Measurements from ENCODE around the gene DISC1.

DNA sequence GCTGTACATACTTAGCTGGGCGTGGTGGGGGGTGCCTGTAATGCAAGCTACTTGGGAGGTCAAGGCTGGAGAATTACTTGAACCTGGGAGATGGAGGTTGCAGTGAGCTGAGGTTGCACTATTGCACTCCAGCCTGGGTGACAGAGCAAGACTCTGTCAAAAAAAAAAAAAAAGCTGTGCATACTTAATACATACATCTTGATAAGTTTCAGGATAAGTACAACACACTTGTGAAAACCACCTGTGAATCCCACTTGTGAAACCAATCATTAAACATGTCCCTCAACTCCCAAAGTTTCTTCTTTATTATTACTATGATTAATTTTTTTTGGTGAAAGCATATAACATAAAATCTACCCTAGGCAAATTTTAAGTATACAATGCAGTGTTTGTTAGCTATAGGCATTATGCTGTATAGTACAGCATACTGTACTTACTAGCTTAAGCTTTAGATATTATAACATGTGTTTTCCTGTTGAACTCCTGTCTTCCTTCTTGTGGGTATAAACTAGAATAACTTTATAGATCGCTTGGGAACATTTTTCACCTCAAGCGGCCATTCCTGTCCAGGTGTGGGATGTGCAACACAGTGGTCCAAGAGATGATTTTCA is 41.4 kb downstream of the DISC1 start:
- TF ChIP-seq, protein P1, sequence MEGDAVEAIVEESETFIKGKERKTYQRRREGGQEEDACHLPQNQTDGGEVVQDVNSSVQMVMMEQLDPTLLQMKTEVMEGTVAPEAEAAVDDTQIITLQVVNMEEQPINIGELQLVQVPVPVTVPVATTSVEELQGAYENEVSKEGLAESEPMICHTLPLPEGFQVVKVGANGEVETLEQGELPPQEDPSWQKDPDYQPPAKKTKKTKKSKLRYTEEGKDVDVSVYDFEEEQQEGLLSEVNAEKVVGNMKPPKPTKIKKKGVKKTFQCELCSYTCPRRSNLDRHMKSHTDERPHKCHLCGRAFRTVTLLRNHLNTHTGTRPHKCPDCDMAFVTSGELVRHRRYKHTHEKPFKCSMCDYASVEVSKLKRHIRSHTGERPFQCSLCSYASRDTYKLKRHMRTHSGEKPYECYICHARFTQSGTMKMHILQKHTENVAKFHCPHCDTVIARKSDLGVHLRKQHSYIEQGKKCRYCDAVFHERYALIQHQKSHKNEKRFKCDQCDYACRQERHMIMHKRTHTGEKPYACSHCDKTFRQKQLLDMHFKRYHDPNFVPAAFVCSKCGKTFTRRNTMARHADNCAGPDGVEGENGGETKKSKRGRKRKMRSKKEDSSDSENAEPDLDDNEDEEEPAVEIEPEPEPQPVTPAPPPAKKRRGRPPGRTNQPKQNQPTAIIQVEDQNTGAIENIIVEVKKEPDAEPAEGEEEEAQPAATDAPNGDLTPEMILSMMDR (IDR thresholded peaks at IDR 0.05): no peak
- TF ChIP-seq POLR2A (IDR thresholded peaks at IDR 0.05): no peak
